Measurements from ENCODE around the gene HIRIP3. TPM values are rescaled to one million over a fixed set of nuclear protein-coding genes. Genes with fewer than 3 reads are reported as not detected.
A peak's percentile ranks its signal among the peaks of the same experiment; 100 is the strongest.

HIRIP3 gene
- total and polyA plus RNA-seq, 2 of the 8 experiments (the other 6 are each of a cell fraction or from before 2014, with no cell fraction given), result 11.9 to 18.5 TPM

GRCh38 chr16:30041841-30042240, 46.4 kb upstream of the HIRIP3 start:
- CTCF ChIA-PET (ENCODE audit: partially characterized antibody), result interaction anchor here (0.5 to 3.7 kb wide), 12 partner anchors 10 to 193 kb away, joined by 3 to 25 read pairs (median 3); partner anchors contain the start of genes TBX6 and TLCD3B
- DNase-seq (ENCODE audit: low read depth in 1 of 2, low spot score in 2 of 2), result no peak
- TF ChIP-seq SRF (IDR thresholded peaks at IDR 0.05; ENCODE audit: low read depth, low read length) (no peak), SUZ12 (IDR thresholded peaks at IDR 0.05; ENCODE audit: low read length) (no peak), FOSL1 (IDR thresholded peaks at IDR 0.05; ENCODE audit: insufficient read depth, low read depth, low read length) (no peak), KDM4A (IDR thresholded peaks at IDR 0.05; ENCODE audit: low read depth, low read length, severe bottlenecking) (no peak), NRF1 (IDR thresholded peaks at IDR 0.05; ENCODE audit: low read depth, low read length) (no peak), CTCF (IDR thresholded peaks at IDR 0.05; ENCODE audit: control extremely low read depth in 1 of 3, insufficient read depth in 1 of 3, low read depth in 1 of 3, low read length in 3 of 3) (peak in 2 of 3 experiments; percentile 1 to 41; a peak in 2 of 4 replicates), SAP30 (IDR thresholded peaks at IDR 0.05; ENCODE audit: insufficient read depth, insufficient replicate concordance, low read length) (no peak), ZNF274 (IDR thresholded peaks at IDR 0.05; ENCODE audit: borderline replicate concordance, extremely low read depth, low read length) (no peak), ASH2L (IDR thresholded peaks at IDR 0.05; ENCODE audit: low read length) (no peak), RAD21 (IDR thresholded peaks at IDR 0.05 in 1 of 2, conservative IDR thresholded peaks at IDR 0.05 in 1 of 2; ENCODE audit: low read depth in 2 of 2, low read length in 2 of 2) (peak; percentile 10 to 36; a peak in 2 of 4 replicates)

More at GRCh38 chr16:30041841-30042240, 46.4 kb upstream of the HIRIP3 start:
- no peak overlapping the region for H3K56ac ChIP-seq (replicated peaks; ENCODE audit: insufficient read length, low read depth, low read length)
- H3K4me1 ChIP-seq (replicated peaks in 1 of 4; ENCODE audit: control insufficient read depth in 3 of 4, insufficient read depth in 4 of 4, low read length in 3 of 4), result no peaks in the 10 kb centered on the region
- H3K27me3 ChIP-seq (replicated peaks in 1 of 4; ENCODE audit: control insufficient read depth in 3 of 4, extremely low read depth in 1 of 4, insufficient read depth in 3 of 4, low read length in 3 of 4), result peaks cover 0 to 6% (median 1%) of the 10 kb centered on the region in 4 experiments; a peak in 3 of 7 replicates
- H3K14ac ChIP-seq (ENCODE audit: insufficient read length), result no peak overlapping the region
- POLR2A ChIA-PET (ENCODE audit: partially characterized antibody), result no interaction called here
- no peak overlapping the region for H3K4me3 ChIP-seq (ENCODE audit: extremely low read depth in 1 of 4, insufficient read depth in 2 of 4, low read depth in 3 of 4, low read length in 4 of 4)
- H4K91ac ChIP-seq (replicated peaks; ENCODE audit: insufficient read length, low read length), result no peak overlapping the region
- H3K9ac ChIP-seq (replicated peaks in 1 of 4; ENCODE audit: extremely low read depth in 1 of 4, low read depth in 3 of 4, low read length in 3 of 4), result no peak overlapping the region
- no peak overlapping the region for H3K23ac ChIP-seq (ENCODE audit: insufficient read length)
- H3K23me2 ChIP-seq (ENCODE audit: low read depth, low read length), result peaks cover 6% of the 10 kb centered on the region; the same call in 1 of the 2 replicates
- H4K8ac ChIP-seq (ENCODE audit: extremely low read depth, insufficient read depth, low read length), result no peak overlapping the region
- H3K4ac ChIP-seq (replicated peaks; ENCODE audit: insufficient read length, low read depth, low read length), result no peak overlapping the region
- peaks cover 3% of the 10 kb centered on the region; the same call in 1 of the 2 replicates for H3K79me1 ChIP-seq (ENCODE audit: low read depth, low read length)
- H3K27ac ChIP-seq (ENCODE audit: low read depth, low read length), result no peak overlapping the region
- no peak overlapping the region for H2BK5ac ChIP-seq (ENCODE audit: low read depth, low read length)
- no peak overlapping the region for H4K5ac ChIP-seq (ENCODE audit: insufficient read length, low read depth, low read length)
- no peak for FAIRE-seq
- H3K79me2 ChIP-seq (ENCODE audit: control insufficient read depth in 1 of 2, insufficient read depth in 2 of 2, low read length in 2 of 2), result no peaks in the 10 kb centered on the region
- no peak overlapping the region for H2BK15ac ChIP-seq (ENCODE audit: low read length)
- H2BK120ac ChIP-seq (replicated peaks; ENCODE audit: low read depth, low read length), result no peak overlapping the region
- H3K18ac ChIP-seq (ENCODE audit: extremely low read depth, low read length), result no peak overlapping the region
- 49% methylated on average over 5 of the region's 5 CpGs; no CpG with 5 or more reads in 1 of the 2 experiments for WGBS, 2 experiments (ENCODE audit: extremely low coverage in 1 of 2, insufficient coverage in 1 of 2, insufficient read length in 1 of 2, insufficient replicate concordance in 2 of 2, low coverage in 1 of 2, low lambda C conversion rate in 2 of 2, missing lambda C conversion rate in 1 of 2)
- no peak overlapping the region for H2AK5ac ChIP-seq (ENCODE audit: low read depth, low read length)
- no peaks in the 10 kb centered on the region for H3K9me3 ChIP-seq (ENCODE audit: insufficient read depth in 2 of 2, low read depth in 1 of 2, low read length in 1 of 2)
- H3K36me3 ChIP-seq (ENCODE audit: control insufficient read depth in 2 of 4, insufficient read depth in 4 of 4, low read length in 3 of 4), result no peaks in the 10 kb centered on the region
- H4K20me1 ChIP-seq (replicated peaks in 1 of 2; ENCODE audit: control insufficient read depth in 1 of 2, insufficient read depth in 2 of 2, low read length in 2 of 2), result peaks cover 0 to 5% of the 10 kb centered on the region in 2 experiments
- no peak overlapping the region for H3K4me2 ChIP-seq (ENCODE audit: insufficient read depth in 1 of 2, low read depth in 2 of 2, low read length in 2 of 2)
- H2BK20ac ChIP-seq (ENCODE audit: low read length), result no peak overlapping the region
- no peak overlapping the region for H2AFZ ChIP-seq (ENCODE audit: low read length)
- no peak overlapping the region for H2BK12ac ChIP-seq (ENCODE audit: low read depth, low read length)
